HG03442 (cell line): ENCODE measurements around the gene TRIM40.

Experiments
- ATAC-seq: cut with Tn5 transposase; IDR thresholded peaks from one replicate; pipeline ENCODE4 v1.9.1; 2021; ENCODE audit warnings: mild to moderate bottlenecking, moderate library complexity; ENCODE audit not compliant: unreplicated experiment

The TRIM40 gene, protein sequence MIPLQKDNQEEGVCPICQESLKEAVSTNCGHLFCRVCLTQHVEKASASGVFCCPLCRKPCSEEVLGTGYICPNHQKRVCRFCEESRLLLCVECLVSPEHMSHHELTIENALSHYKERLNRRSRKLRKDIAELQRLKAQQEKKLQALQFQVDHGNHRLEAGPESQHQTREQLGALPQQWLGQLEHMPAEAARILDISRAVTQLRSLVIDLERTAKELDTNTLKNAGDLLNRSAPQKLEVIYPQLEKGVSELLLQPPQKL

DNA sequence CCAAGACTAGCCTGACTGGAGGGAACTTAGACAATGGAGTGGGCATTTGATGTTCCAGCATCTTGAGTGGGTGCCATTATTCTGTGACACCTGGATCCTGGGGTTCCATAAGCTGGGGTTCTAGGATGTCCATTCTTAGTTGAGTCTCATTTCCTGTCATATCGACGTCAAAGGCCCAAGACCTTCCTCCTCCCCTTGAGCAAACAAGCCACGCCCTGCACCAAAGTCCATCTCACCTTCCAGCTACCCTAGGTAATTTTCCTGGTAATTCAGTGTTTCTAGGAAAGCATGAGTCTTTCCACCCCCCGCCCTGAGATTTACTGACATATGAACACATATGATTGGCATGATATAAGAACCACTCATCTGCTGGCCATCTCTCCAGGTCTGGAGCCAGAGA lies at the start of gene TRIM40:
TRIM40 (plus strand) TSS at position 384 of the 400 bp plus-strand sequence. CDS start 897 bp downstream, outside the sequence.
- ATAC-seq, result no peak

DNA sequence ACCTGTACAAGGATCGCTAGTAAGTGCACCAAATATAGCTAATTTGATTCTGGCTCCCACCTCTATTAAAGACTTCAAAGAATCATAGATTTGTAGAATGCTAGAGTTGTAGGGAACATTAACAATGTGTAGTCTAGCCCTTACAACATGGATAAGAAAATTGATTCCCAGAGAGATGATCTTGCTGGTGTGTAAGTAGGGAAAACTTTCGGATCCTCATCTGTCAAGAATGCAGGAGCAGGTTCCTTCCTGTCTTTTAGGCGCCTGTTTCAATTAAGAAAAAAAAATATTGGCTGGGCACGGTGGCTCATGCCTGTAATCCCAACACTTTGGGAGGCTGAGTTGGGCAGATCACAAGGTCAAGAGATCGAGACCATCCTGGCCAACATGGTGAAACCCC lies 48.1 kb upstream of the TRIM40 start:
- ATAC-seq, result no peak

DNA sequence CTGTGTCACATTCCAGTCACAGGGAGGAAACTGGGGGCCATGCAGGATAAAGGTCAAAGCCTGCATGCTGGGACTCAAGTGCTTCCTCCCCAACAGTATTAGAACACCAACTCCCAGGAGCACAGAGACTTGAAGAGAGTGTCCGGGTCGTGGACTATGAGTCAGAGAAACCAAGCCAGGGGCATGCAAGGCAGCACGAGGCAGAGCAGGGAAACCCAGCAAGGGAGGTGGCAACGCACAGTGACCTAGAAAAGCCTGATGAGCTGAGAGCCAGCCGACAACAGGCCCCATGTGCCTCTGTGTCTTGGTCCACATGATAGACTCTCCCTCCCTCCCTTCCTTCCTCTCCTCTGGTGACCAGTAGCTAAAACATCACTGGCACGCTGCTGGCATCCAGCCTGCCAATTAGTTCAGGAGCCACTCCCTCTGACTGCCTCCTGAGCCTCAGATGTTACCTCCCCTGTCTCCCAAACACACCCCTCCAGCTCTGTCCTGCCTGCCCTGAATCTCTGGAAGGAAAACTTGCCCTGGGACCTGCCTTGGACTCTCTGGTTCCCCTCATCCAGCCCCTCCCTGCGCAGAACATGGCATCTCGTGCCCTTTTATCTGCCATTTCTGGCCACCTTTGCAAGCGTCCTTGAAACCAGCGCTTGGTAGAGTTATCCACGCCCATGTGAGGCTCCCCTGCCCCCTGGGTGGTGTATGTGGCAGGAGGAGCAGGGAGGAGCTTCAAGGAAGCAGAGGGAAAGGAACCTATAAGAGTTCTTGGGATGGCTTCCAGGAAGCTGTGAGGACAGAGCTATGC lies 44.2 kb upstream of the TRIM40 start:
- no peak for ATAC-seq

DNA sequence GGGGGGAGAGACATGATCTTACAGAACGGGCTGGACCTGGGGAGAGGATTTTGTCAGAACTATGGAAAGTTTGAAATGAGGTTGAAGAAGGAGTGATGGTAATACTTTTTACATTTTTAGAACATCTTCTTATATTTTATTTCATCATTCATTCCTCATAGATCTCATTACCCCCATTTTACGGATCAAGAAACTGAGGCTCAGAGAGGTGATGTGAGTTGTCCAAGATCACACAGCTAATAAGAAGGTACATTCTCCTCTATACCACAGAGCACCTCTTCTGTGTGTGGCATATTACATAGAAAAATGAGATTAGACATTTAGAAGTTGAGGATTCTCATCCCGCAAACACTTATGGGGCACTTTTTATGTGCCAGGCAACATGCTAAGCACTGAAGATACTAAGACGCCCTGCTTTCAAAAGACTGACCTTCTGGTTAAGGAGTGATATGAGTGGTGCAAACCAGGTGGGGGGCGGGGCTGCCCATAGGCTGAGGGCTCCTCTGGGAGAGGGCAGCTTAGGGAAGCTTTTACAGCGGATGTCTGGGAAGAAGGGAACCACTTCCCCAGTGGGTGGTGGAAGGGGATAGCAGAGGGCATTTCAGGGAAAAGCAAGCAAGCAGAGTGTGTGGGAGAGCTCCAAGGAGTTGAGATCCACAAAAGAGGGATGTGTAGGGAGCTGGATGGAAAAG lies 42.9 kb upstream of the TRIM40 start:
- ATAC-seq, result no peak

DNA sequence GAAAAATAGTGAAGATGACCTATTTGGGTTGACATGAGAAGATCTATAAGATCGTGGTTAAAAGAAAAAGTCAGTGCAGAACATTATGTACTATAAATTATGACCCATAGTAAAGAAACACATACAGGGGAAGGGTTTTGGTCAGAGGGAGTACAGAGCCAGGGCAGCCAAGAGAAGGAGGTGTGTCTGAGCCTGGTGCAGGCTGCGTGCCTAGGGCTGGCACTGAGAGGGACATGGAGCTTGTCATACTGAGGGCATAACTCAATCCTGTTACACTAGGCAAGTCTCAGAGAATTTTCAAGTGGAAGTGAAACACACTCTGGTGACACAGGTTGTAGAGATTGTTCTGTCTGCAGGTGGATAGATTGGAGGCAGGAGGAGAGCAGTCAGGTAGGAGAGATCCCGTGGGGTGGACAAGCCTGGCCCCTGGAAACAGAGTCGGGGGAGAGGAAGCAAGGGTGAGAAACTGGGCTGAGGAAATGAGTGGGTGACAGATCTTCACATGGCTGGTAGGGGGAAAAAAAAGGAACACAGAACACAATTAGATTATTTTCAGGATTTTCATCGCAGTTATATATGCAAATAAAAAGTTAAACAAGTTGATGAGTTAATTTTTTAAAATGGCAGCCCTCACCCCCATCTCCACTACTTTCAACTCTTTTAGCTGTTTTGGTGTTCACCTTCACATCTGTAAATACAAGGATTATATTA lies 41.8 kb upstream of the TRIM40 start:
- no peak for ATAC-seq

DNA sequence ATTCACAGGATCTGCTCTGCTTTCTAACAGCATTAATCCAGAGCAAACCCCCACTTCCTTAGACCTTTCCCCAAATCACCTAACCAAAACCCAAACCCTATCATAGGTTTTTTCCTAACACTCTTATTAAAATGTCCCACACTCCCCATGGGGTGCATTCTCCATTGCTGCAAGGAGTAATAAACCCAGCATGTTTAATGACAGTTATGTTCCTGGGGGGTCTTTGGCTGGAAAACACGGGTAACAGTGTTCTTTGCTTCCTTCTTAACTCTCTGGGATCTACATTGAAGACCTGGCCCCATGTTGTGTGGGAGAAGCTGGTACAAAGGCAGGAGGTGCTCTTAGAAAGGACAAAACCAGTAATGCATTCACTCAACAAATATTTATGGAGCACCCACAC lies 39.1 kb upstream of the TRIM40 start:
- ATAC-seq, result no peak

DNA sequence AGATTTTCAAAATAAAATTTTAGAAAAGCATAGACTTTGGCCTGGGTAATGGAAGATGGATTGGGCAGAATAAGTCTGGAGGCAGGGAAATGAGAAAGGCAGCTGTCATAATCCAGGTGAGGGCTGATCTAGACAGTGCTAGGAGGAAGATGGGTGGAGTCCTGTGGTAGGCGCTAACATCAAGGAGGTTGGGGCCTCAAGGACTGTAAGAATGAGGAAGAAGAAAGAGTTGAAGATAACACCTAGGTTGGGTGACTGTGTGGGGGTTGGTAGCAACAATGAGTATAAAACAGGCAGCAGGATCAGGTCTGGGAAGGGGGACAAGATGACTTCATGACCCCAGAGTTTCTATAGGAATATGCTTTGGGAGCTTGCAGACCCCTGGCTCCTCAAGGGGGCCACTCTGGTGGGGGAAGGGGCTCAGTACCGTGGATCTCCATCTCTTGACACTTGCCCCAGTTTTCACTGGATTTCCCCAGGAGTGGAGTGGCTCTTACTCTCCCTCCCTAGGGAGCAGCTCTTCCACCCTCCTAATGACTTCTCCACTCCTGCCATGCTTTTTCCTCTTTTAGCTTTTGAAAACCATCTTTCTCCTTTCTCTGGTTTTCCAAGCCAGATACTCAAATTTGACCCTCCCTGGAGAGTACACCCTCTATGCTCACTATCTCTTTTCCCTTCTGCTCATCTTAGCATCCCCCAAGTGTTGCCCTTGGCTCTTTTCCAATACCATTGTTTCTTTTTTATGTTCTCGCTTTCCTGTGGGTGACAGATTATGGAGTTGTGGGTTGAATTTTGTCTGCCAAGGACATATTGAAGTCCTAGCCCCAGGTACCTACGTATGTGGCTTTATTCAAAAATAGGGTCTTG lies 37.8 kb upstream of the TRIM40 start:
- ATAC-seq, result no peak

DNA sequence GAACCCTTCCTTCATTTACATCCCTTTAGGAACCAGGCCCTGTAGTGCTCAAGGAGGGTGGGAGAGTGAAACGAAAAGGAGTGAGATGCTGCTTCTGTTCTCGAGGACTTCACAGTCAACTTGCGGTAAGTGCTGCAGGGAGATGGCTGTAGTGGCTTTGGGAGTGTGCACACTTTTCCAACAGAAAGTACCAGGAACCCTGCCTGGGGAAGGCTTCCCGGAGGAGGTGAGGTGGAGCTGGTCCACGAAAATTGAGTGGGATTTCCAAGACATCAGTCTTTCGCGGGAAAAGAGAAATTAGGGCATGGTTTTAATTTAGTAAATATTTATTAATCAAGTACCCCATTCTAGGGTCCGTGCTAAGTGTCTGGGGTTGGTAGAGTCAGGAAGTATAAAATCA lies 35.8 kb upstream of the TRIM40 start:
- ATAC-seq, result no peak

DNA sequence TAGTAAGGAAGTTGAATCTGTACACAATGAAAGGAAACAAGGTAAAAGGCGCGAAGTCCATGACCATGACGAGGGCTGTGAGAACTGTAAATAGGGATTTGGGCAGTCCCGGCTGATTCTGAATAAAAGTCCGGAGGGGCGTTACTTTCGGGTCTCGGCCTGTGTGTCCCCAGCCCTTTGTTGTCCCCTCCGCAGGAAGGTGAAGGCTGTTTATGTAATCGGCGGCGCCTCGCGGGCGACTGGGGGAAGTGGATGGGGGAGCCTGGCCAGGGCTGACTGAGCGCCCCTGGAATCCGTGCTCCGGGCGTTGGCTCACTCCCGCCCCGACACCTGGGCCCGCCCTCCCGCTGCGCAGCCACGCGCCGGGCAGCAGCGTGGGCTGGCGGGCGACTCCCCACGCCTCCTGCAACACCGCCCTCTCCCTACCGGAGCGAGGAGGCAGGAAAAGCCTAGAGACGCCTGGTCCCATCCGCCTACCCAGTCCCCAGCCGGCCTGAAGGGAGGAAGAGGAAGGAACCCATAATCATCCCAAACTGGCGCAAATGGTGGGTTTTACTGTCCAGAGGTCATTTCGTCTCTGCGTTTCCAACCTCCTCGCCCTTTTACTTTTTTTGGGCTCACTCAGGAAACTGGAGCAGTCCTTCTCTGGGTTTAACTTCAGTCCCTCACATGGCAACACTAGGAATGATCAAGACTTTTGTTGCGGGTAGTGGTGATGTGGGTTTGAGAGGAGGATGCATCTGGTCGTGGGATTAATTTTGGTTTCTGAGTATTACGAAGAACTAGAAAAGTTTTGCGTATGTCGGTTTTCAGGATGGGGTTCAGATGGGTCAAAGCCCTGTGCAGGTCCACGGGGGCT lies 35.1 kb upstream of the TRIM40 start:
- no peak for ATAC-seq

DNA sequence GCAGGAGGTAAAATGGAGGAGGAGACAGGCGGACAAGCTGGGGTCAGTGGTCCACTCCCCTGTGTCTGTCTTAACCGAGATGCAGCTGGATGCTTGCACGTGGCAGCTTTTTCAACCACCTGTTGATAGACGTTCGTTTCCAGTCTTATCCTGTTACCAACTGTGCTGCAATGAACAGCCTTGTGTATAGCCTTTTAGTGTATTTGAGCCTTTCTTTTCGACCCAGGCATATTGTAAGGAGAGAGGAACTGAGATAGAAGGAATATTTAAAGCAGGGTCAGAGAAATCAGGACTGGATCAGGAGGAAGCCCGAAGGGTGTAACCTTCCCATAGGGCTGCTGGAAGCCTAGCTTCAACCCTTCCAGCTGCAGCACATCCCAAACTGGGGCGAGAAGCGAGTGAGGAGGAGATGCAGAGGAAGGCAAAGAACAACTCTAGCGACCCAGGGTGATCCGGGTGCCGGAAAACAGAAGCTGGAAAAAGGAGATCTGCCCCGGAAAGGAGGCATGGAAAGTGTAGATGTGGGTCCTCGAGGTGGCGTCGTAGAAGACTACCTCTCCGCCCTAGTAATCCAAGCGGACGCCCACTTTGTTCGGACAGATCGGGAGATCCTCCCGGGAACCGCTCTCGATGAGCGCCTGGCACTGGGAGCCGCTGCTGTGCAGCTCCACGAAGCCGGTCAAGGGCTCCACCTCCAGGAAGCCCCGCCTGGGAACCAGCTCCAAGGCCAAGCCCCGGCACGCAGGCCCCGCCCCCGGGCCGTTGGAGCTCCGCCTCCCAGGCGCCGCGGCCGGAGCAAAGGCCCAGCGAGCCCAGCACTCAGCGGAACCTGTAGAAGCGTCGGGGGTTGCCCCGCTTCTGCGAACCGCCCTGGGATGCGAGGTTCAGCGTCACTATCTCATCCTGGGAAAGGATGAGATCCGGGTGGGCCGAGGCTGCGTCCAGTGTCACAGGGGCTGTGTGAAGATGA lies 34.2 kb upstream of the TRIM40 start:
- peak; percentile 74 for ATAC-seq

DNA sequence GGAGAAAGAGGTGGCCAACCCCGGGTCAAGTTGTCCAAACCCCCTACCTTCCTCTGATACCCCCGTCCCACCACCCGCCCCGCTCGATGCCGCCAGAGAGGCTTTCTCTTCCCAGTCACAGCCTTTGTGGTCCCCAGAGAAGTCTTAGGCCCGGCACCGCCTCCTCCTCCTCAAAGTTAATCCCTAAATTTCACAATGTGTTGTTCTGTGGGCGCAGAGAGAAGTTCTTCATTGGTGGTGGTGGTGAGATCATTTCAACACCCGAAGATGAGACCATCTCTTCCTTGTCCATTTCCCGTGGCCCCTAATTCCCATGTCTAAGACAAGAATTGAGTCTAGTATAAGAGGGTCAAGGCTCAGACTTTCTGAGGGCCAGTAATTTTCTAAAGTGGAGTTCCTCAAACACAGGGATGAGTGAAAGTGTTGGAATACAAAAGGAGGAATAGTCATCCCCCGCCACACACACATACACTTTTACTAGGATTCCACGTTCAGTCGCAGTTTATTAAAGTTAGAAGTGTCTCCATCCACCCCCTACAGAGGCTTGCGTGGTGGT lies 33.4 kb upstream of the TRIM40 start:
- no peak for ATAC-seq

DNA sequence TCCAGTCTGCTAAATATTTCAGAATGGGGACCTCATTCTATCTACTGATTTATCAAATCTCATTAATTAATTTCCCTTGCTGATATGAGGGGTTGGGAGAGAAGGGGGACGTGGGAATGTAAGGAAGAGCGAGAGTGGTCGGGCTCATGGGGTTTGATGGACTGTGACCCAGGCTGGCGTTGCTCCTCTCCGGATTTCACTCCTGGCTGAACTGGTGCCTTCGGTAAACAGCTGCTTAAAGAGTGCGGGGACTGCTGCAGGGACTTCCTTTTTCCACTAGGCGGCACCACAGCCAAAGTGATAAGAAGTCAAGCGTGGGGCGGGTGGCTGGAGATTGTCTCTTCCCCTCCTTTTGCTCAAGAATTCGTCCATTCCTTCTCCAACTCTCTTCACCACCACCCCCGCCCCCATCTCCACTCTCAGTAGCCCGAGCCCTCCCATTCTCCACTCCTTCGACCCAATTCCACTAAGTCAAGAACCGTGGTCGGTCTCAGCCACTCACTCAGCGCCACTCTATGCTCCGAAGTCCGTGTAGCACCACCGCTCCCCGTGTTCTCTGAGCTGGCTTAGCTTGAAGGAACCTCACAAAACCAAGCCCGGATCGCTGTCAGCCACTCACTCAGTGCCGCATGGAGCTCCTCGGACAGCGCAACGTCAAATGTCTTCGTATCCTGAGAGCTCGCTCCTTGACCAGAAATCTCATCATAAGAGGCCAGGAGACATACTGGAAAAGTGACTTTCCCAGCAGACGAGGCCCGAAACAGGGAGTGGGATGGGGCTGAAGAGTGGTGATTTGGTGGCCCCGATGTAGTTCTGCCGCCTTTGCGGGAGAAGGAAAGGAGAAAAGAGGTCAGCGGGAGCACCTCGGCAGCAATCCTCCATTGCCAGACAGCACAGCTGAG lies 32.7 kb upstream of the TRIM40 start:
- peak; percentile 59 for ATAC-seq

DNA sequence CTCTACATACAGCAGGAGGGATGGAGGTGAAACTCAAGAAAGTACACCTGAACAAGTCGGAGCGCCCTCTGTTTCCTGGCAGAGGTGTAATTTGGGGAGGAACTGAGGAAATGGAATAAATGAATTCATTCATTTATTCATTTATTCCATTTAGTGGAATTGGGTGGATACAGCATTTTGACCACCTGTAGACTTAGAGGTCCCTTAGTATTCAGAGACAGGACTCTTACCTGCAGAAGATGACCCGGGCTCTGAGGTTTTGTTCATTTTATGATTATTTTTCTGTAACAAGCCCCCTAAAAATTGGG lies 32.1 kb upstream of the TRIM40 start:
- no peak for ATAC-seq

DNA sequence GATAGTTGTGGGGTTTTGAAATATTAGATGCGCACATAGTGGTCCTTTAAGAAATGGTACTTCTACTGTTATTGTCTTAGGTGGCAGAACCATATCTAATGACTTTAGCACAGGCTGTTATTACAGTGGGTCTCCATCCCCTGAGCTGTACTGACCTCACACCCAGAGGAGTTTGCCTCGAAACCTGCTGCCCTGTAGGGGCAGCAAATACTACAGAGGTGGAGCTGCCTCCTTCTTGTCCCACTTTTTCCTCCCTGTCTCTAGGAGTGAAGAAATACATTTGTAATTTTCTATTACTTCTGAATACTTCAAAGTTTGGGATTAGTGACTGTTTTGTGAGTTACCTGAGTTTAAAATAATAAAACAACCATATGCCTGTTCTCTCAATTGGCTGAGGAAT lies 31.3 kb upstream of the TRIM40 start:
- ATAC-seq, result no peak

DNA sequence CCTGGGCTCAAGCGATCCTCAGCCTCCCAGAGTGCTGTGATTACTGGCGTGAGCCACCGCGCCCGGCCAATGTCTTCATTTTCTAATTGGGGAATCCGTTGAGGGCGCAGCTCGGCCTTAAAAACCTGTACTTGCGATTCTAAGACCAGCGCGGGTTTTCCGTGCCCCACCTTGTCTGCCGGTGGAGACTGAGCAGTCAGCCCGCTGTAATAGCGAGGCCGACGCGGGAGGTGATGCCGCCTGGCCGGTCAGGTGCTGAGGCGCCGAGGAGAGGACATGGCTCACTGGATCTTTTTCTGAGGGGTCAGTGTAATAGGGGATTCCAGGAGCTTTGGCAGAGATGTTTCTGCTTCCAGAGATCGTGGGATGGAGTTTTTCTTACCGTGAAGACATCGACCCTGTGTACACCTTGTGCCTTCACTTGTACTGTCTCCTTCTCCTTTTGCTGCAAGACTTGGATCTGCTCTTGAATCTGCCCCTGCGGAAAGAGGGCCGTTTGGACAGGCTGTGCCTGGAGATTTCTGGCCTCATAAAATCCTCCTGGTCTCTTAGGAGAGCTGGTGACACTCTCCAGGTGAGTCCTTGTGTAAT lies 24.6 kb upstream of the TRIM40 start:
- ATAC-seq, result no peak

DNA sequence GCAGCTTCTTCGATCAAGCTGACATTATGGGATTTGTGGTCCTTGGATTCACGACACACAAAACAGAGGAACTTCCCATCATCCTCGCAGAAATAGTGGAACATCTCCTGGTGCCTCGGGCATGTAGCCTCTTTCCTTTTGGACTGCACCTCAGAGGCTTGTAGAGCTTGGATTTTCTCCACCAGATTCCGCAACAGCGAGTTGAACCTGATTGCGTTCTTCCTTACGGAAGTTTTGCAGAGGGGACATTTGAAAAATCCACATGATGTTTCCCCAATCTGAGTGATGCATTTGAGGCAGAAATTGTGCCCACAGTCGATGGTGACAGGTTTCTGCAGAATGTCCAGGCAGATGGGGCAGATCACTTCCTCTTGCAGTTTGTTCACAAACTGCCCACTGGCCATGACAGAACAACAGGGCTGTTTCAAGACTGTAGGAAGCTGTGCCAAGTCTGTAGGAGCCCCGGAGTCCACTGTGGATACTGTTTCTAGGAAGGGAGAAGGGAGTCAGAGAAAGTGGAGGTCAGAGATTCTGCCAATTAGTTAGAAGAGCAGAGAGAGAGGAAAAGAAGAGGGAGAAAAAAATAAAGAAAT lies 23.4 kb upstream of the TRIM40 start:
- ATAC-seq, result no peak
